A549 (cell line): ENCODE measurements around the gene TMEM231. TPM values are rescaled to one million over a fixed set of nuclear protein-coding genes. Genes with fewer than 3 reads are reported as not detected.

ENCODE experiments used
- ATAC-seq, 2 experiments: fragments of 200-7000 bp in 1 of 2; fragments of >200 bp in 1 of 2; cut with Nextera tagmentation in 1 of 2; cut with Tn5 transposase in 1 of 2; 3 replicates each; pipeline versions ENCODE4 v1.8.0 to v1.9.1; 2018 to 2020; ENCODE audit warnings: mild to moderate bottlenecking in 1 of 2, moderate library complexity in 1 of 2
- CTCF ChIA-PET: fragments of 300-600 bp; sonication (Branson Sonifier 250); formaldehyde crosslinking; extraction: SDS; loops from one replicate; lab custom pipeline; 2021; ENCODE audit warnings: antibody characterized with exemption, inconsistent platforms; lab: Yijun Ruan, JAX
- POLR2A ChIA-PET: fragments of 350-600 bp; formaldehyde crosslinking; extraction: SDS; loops from one replicate; lab custom pipeline; 2021; ENCODE audit warnings: antibody characterized with exemption, inconsistent platforms; lab: Yijun Ruan, JAX
- DNase-seq, 2 experiments: peaks; one replicate each; pipeline versions ENCODE4 v3.0.0 to v3.0.0-alpha.2; 2011 to 2016; ENCODE audit warnings: low read depth in 1 of 2, low spot score in 1 of 2
- FAIRE-seq: peaks from 2 replicates; lab custom pipeline; 2011; peaks lifted over from hg19 to GRCh38; lab: Jason Lieb, UNC
- H3K27ac ChIP-seq, 2 experiments: fragments of >200 bp; sonication (Bioruptor Twin); formaldehyde crosslinking; 3 replicates each; pipeline ENCODE4 v1.5.1; 2016 to 2017
- H3K4me1 ChIP-seq: fragments of >200 bp; sonication (Bioruptor Twin); formaldehyde crosslinking; 3 replicates; pipeline ENCODE4 v1.6.1; 2016
- H3K4me2 ChIP-seq: fragments of >200 bp; sonication (Bioruptor Twin); formaldehyde crosslinking; 3 replicates; pipeline ENCODE4 v1.6.1; 2016
- H3K4me3 ChIP-seq: fragments of >200 bp; sonication (Bioruptor Twin); formaldehyde crosslinking; 3 replicates; pipeline ENCODE4 v1.5.1; 2016
- H3K9me3 ChIP-seq: fragments of >200 bp; sonication (Bioruptor Twin); formaldehyde crosslinking; 3 replicates; pipeline ENCODE4 v1.6.1; 2016
- CBX2 ChIP-seq: fragments of 200-600 bp; sonication (generic); IDR thresholded peaks from 2 replicates; pipeline ENCODE4 v1.6.1; 2016; ENCODE audit warnings: low read depth, mild to moderate bottlenecking, borderline replicate concordance
- CHD2 ChIP-seq: fragments of 150-350 bp; IDR thresholded peaks from 2 replicates; pipeline ENCODE4 v1.6.1; 2014; ENCODE audit warnings: low read length; ENCODE audit not compliant: partially characterized antibody
- EHF ChIP-seq: fragments of 250-450 bp; sonication (Bioruptor Pico); IDR thresholded peaks from 2 replicates; pipeline ENCODE4 v1.5.0; 2020; ENCODE audit warnings: mild to moderate bottlenecking
- FOSL2 ChIP-seq, 2 experiments: fragments of 450-650 bp in 1 of 2; fragments of >200 bp in 1 of 2; sonication (Bioruptor Twin) in 1 of 2; formaldehyde crosslinking; IDR thresholded peaks; 2 replicates each; pipeline versions ENCODE4 v1.5.0 to v1.6.1; 2016 to 2020; ENCODE audit warnings: mild to moderate bottlenecking in 1 of 2, moderate library complexity in 1 of 2
- FOXS1 ChIP-seq: fragments of 250-450 bp; sonication (Bioruptor Pico); IDR thresholded peaks from 2 replicates; pipeline ENCODE4 v1.5.0; 2020; ENCODE audit warnings: mild to moderate bottlenecking, moderate library complexity
- GATA3 ChIP-seq: IDR thresholded peaks from 2 replicates; pipeline ENCODE4 v1.6.1; 2012; ENCODE audit warnings: borderline replicate concordance
- JUNB ChIP-seq: fragments of >200 bp; sonication (Bioruptor Twin); formaldehyde crosslinking; IDR thresholded peaks from 2 replicates; pipeline ENCODE4 v1.6.1; 2016
- KDM5A ChIP-seq: fragments of 200-600 bp; sonication (generic); IDR thresholded peaks from 2 replicates; pipeline ENCODE4 v1.6.1; 2016; ENCODE audit warnings: antibody characterized with exemption, mild to moderate bottlenecking
- MAFK ChIP-seq: fragments of 450-650 bp; IDR thresholded peaks from 2 replicates; pipeline ENCODE4 v1.6.1; 2014; ENCODE audit not compliant: partially characterized antibody
- MAZ ChIP-seq: fragments of 150-350 bp; IDR thresholded peaks from 2 replicates; pipeline ENCODE4 v1.6.1; 2014; ENCODE audit warnings: antibody characterized with exemption, low read depth, low read length, borderline replicate concordance
- NFE2L2 ChIP-seq: fragments of 150-350 bp; conservative IDR thresholded peaks from 2 replicates; pipeline ENCODE4 v1.6.1; 2014; ENCODE audit warnings: low read length
- POLR2A ChIP-seq: IDR thresholded peaks from 2 replicates; pipeline ENCODE4 v1.6.1; 2012; ENCODE audit warnings: mild to moderate bottlenecking, low read length
- RARB ChIP-seq: fragments of 250-450 bp; sonication (Bioruptor Pico); IDR thresholded peaks from 2 replicates; pipeline ENCODE4 v1.8.0; 2021; ENCODE audit warnings: mild to moderate bottlenecking, moderate library complexity
- RCOR1 ChIP-seq: fragments of 150-350 bp; IDR thresholded peaks from 2 replicates; pipeline ENCODE4 v1.6.1; 2014; ENCODE audit warnings: antibody characterized with exemption, low read length, low read depth
- SMC3 ChIP-seq: fragments of >200 bp; sonication (Bioruptor Twin); formaldehyde crosslinking; IDR thresholded peaks from 3 replicates; pipeline ENCODE4 v1.6.1; 2018; ENCODE audit warnings: inconsistent platforms
- TFCP2L1 ChIP-seq: fragments of 250-450 bp; sonication (Bioruptor Pico); IDR thresholded peaks from 2 replicates; pipeline ENCODE4 v1.5.0; 2021; ENCODE audit warnings: mild to moderate bottlenecking
- WGBS: methylation state at CpG from one replicate; pipeline ENCODE4 v1.1.6; 2017; ENCODE audit errors: missing lambda C conversion rate; 5-methylcytosine and 5-hydroxymethylcytosine counted together
- polyA plus RNA-seq, 4 experiments: library from polyadenylated mRNA; depleted of rRNA in 3 of 4; stranded (reverse); fragments of >200 nt; fragmentation: RNase III in 1 of 4; extraction: RNeasy Plus Mini Kit Qiagen cat#74134 plus additional on column Dnase treatment in 1 of 4; gene quantifications; 2 replicates in 3 of 4; 3 replicates in 1 of 4; pipeline ENCODE4 v1.2.3, GENCODE V29; 2011 to 2017
- TF ChIP-seq, protein P1 (sequence below): fragments of >200 bp; sonication (Bioruptor Twin); formaldehyde crosslinking; IDR thresholded peaks from 2 replicates; pipeline ENCODE4 v1.6.1; 2016
- TF ChIP-seq, protein P2 (sequence below): fragments of >200 bp; sonication (Bioruptor Twin); formaldehyde crosslinking; IDR thresholded peaks from 3 replicates; pipeline ENCODE4 v1.6.1; 2016
- TF ChIP-seq, protein P3 (sequence below): fragments of 250-450 bp; sonication (Bioruptor Pico); IDR thresholded peaks from 2 replicates; pipeline ENCODE4 v1.5.0; 2020; ENCODE audit warnings: low read depth, mild to moderate bottlenecking, moderate library complexity
- TF ChIP-seq, protein P4 (sequence below): fragments of >200 bp; sonication (Bioruptor Twin); formaldehyde crosslinking; IDR thresholded peaks from 3 replicates; pipeline ENCODE4 v1.5.1; 2016
- TF ChIP-seq, protein P5 (sequence below): IDR thresholded peaks from 2 replicates; pipeline ENCODE4 v1.6.1; 2012

TMEM231 gene
- polyA plus RNA-seq, 2 of the 4 experiments (the other 2 are of a cell fraction), result 5.3 to 11.4 TPM

DNA sequence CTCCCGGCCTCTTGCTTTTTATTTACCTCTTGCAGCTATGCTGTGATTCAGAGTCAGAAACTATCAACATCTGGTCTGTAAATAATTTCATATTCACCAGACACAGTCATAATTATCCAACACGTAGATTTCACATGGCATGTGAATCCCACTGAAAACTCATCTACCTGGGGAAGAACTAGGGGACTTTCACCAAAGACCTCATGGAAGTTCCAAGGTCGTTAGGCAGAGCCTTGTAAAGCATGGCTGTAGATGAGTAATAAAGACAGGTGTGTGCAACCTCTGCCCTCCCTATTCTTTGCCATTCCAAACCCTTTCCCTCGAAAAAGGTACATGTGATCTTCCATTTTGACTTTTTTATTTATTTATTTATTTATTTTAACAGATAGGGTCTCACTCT, 18.3 kb downstream of the TMEM231 start:
- 65% methylated on average over 4 of the region's 4 CpGs for WGBS
- TF ChIP-seq KDM5A, result no peak
- no peak for TF ChIP-seq MAZ
- TF ChIP-seq, protein P1, sequence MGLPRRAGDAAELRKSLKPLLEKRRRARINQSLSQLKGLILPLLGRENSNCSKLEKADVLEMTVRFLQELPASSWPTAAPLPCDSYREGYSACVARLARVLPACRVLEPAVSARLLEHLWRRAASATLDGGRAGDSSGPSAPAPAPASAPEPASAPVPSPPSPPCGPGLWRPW, result no peak
- TF ChIP-seq RCOR1, result no peak
- TF ChIP-seq, protein P2, sequence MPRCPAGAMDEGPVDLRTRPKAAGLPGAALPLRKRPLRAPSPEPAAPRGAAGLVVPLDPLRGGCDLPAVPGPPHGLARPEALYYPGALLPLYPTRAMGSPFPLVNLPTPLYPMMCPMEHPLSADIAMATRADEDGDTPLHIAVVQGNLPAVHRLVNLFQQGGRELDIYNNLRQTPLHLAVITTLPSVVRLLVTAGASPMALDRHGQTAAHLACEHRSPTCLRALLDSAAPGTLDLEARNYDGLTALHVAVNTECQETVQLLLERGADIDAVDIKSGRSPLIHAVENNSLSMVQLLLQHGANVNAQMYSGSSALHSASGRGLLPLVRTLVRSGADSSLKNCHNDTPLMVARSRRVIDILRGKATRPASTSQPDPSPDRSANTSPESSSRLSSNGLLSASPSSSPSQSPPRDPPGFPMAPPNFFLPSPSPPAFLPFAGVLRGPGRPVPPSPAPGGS, result no peak
- no peak for TF ChIP-seq FOSL2 (IDR thresholded peaks at IDR 0.05)
- TF ChIP-seq FOSL2 (CRISPR knock-in tag; IDR thresholded peaks at IDR 0.05), result no peak
- TF ChIP-seq GATA3, result no peak
- TF ChIP-seq SMC3, result no peak
- no peak for TF ChIP-seq POLR2A
- no peak for TF ChIP-seq CBX2
- no peak for TF ChIP-seq FOXS1 (CRISPR knock-in tag)
- no peak for TF ChIP-seq NFE2L2
- TF ChIP-seq, protein P3, sequence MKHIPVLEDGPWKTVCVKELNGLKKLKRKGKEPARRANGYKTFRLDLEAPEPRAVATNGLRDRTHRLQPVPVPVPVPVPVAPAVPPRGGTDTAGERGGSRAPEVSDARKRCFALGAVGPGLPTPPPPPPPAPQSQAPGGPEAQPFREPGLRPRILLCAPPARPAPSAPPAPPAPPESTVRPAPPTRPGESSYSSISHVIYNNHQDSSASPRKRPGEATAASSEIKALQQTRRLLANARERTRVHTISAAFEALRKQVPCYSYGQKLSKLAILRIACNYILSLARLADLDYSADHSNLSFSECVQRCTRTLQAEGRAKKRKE (CRISPR knock-in tag), result no peak
- TF ChIP-seq, all 56 proteins: peak for 0
- H3K9me3 ChIP-seq, result no peaks in the 10 kb centered on the region
- H3K4me2 ChIP-seq, result no peak overlapping the region
- no peak overlapping the region for H3K4me3 ChIP-seq
- DNase-seq (no peak), ATAC-seq (no peak), FAIRE-seq (no peak)
- POLR2A ChIA-PET, result no interaction called here
- CTCF ChIA-PET, result interaction anchor here (0.6 to 1.4 kb wide), 7 partner anchors 20 to 226 kb away, joined by 3 to 7 read pairs (median 3); no protein-coding TSS in a partner anchor
- H3K27ac ChIP-seq, result no peak overlapping the region
- no peaks in the 10 kb centered on the region for H3K4me1 ChIP-seq

DNA sequence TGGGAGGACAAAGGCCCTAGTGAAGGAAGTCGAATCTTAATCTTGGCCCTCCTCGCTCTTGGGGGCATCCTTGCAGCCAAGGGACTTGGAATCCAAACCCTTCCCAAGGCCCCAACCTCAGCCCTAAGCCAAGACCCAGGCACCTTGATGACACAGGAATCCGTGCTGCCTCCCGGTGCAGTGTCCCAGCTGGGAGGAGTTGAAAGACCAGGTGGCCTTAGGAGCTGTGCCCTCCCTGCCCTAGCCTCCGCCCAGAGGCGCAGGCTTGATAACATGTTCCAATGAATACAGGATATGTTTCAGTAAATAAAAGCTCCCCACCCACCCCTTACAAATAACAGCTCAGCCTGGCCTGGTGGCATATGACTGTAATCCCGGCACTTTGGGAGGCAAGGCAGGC, 20.2 kb downstream of the TMEM231 start, which contains the start of gene CHST5:
CHST5 (minus strand) TSS at position 208 of the 400 bp plus-strand sequence. CDS start 5,724 bp downstream, outside the sequence.
- Histone ChIP-seq H3K4me1 (no peaks in the 10 kb centered on the region), H3K4me2 (no peak within 1 kb of the TSS), H3K27ac (no peak within 1 kb of the TSS), H3K4me3 (no peak within 1 kb of the TSS), H3K9me3 (no peaks in the 10 kb centered on the region)
- no peak for FAIRE-seq
- CTCF ChIA-PET, result interaction anchor here (0.6 to 1.2 kb wide), 5 partner anchors 14 to 67 kb away, joined by 3 to 6 read pairs (median 4); no protein-coding TSS in a partner anchor
- ATAC-seq, result no peak
- DNase-seq, result no peak
- 77% methylated on average over 4 of the region's 7 CpGs for WGBS
- POLR2A ChIA-PET, result no interaction called here
- TF ChIP-seq POLR2A, result no peak
- TF ChIP-seq, protein P4, sequence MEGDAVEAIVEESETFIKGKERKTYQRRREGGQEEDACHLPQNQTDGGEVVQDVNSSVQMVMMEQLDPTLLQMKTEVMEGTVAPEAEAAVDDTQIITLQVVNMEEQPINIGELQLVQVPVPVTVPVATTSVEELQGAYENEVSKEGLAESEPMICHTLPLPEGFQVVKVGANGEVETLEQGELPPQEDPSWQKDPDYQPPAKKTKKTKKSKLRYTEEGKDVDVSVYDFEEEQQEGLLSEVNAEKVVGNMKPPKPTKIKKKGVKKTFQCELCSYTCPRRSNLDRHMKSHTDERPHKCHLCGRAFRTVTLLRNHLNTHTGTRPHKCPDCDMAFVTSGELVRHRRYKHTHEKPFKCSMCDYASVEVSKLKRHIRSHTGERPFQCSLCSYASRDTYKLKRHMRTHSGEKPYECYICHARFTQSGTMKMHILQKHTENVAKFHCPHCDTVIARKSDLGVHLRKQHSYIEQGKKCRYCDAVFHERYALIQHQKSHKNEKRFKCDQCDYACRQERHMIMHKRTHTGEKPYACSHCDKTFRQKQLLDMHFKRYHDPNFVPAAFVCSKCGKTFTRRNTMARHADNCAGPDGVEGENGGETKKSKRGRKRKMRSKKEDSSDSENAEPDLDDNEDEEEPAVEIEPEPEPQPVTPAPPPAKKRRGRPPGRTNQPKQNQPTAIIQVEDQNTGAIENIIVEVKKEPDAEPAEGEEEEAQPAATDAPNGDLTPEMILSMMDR, result no peak
- TF ChIP-seq MAFK, result no peak
- TF ChIP-seq RARB (CRISPR knock-in tag), result no peak
- no peak for TF ChIP-seq EHF (CRISPR knock-in tag)
- no peak for TF ChIP-seq TFCP2L1
- no peak for TF ChIP-seq JUNB
- TF ChIP-seq RCOR1, result no peak
- TF ChIP-seq NFE2L2, result no peak
- no peak for TF ChIP-seq CHD2
- TF ChIP-seq, protein P5, sequence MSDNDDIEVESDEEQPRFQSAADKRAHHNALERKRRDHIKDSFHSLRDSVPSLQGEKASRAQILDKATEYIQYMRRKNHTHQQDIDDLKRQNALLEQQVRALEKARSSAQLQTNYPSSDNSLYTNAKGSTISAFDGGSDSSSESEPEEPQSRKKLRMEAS, result no peak
- no peak for TF ChIP-seq MAZ
